Endothelial cell (in vitro differentiated cells): ENCODE measurements around the gene ZFHX3. TPM values are rescaled to one million over a fixed set of nuclear protein-coding genes. Genes with fewer than 3 reads are reported as not detected.
"Not testable (repeated sequence)": the region's sequence is repeated elsewhere in the genome, so short reads cannot be mapped to it uniquely, and the experiment has no call there.

Experiments used
- DNase-seq: peaks from one replicate; pipeline ENCODE4 v3.0.0; 2021; ENCODE audit warnings: low spot score
- H3K27ac Mint-ChIP-seq: one replicate; pipeline ENCODE4 v1.8.0; 2021; ENCODE audit warnings: mixed read lengths, inconsistent platforms; ENCODE audit not compliant: unreplicated experiment
- H3K27me3 Mint-ChIP-seq: one replicate; pipeline ENCODE4 v1.8.0; 2021; ENCODE audit warnings: mild to moderate bottlenecking, moderate library complexity, mixed read lengths, inconsistent platforms; ENCODE audit not compliant: unreplicated experiment
- H3K36me3 Mint-ChIP-seq: one replicate; pipeline ENCODE4 v1.8.0; 2021; ENCODE audit warnings: mild to moderate bottlenecking, low read depth, mixed read lengths, inconsistent platforms; ENCODE audit not compliant: unreplicated experiment
- H3K4me1 Mint-ChIP-seq: one replicate; pipeline ENCODE4 v1.8.0; 2021; ENCODE audit warnings: mild to moderate bottlenecking, mixed read lengths, inconsistent platforms; ENCODE audit not compliant: unreplicated experiment
- H3K4me3 Mint-ChIP-seq: one replicate; pipeline ENCODE4 v1.8.0; 2021; ENCODE audit warnings: mild to moderate bottlenecking, mixed read lengths, inconsistent platforms; ENCODE audit not compliant: unreplicated experiment
- H3K9me3 Mint-ChIP-seq: one replicate; pipeline ENCODE4 v1.8.0; 2021; ENCODE audit warnings: mixed read lengths, inconsistent platforms; ENCODE audit not compliant: unreplicated experiment
- total RNA-seq: library from RNA; stranded (reverse); fragmentation: NEBNext Ultra II Directional; extraction: Animal tissue kit (Norgen Biotek cat#: 25700); gene quantifications from one replicate; pipeline ENCODE4 v1.2.1, GENCODE V29; 2021; ENCODE audit not compliant: unreplicated experiment
- TF ChIP-seq, protein P1 (sequence below): fragments of 200-600 bp; sonication (generic); IDR thresholded peaks from one replicate; pipeline ENCODE4 v1.5.0; 2021; ENCODE audit warnings: antibody characterized with exemption; ENCODE audit not compliant: unreplicated experiment

ZFHX3 gene
- total RNA-seq, 1 donor from 2014 or later = 17.7 TPM

DNA sequence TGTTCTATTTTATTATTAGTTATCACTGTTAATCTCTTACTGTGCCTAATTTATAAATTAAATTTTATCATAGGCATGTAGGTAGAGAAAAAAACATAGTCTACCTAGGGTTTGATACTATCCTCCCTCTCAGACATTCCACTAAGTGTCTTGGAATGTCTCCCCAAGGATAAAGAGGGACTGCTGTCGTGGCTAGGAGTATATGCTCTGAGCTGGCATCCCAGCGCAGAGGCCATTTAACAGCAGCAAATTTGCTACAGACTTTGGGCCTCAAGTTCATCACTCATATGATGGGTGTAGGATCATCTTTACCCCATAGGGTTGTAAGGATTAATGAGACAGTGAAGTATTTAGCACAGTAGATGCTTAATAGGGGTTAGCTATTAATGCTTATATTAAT is 56.7 kb downstream of the ZFHX3 start:
- peaks cover 7% of the 10 kb centered on the region for H3K4me1 Mint-ChIP-seq
- TF ChIP-seq, protein P1, sequence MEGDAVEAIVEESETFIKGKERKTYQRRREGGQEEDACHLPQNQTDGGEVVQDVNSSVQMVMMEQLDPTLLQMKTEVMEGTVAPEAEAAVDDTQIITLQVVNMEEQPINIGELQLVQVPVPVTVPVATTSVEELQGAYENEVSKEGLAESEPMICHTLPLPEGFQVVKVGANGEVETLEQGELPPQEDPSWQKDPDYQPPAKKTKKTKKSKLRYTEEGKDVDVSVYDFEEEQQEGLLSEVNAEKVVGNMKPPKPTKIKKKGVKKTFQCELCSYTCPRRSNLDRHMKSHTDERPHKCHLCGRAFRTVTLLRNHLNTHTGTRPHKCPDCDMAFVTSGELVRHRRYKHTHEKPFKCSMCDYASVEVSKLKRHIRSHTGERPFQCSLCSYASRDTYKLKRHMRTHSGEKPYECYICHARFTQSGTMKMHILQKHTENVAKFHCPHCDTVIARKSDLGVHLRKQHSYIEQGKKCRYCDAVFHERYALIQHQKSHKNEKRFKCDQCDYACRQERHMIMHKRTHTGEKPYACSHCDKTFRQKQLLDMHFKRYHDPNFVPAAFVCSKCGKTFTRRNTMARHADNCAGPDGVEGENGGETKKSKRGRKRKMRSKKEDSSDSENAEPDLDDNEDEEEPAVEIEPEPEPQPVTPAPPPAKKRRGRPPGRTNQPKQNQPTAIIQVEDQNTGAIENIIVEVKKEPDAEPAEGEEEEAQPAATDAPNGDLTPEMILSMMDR = no peak
- no peak overlapping the region for H3K4me3 Mint-ChIP-seq
- H3K27ac Mint-ChIP-seq = no peak overlapping the region
- no peaks in the 10 kb centered on the region for H3K9me3 Mint-ChIP-seq
- no peak for DNase-seq
- H3K27me3 Mint-ChIP-seq = no peaks in the 10 kb centered on the region
- peaks cover 5% of the 10 kb centered on the region for H3K36me3 Mint-ChIP-seq

DNA sequence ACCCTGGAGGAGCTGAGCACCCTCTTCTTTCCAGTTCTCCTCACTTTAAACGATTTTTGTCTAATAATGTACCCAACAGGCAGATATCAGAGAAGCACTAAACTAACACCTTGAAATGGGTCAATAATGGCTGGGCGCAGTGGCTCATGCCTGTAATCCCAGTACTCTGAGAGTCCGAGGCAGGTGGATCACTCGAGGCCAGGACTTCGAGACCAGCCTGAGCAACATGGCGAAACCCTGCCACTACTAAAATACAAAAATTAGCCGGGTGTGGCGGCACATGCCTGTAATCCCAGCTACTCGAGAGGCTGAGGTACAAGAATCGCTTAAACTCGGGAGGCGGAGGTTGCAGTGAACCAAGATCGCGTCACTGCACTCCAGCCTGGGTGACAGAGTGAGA is 57.4 kb downstream of the ZFHX3 start:
- peaks cover 7% of the 10 kb centered on the region for H3K4me1 Mint-ChIP-seq
- no peak overlapping the region for H3K27ac Mint-ChIP-seq
- H3K4me3 Mint-ChIP-seq = no peak overlapping the region
- peaks cover 5% of the 10 kb centered on the region for H3K36me3 Mint-ChIP-seq
- no peak for DNase-seq
- TF ChIP-seq, protein P1 = no peak
- H3K9me3 Mint-ChIP-seq = no peaks in the 10 kb centered on the region
- no peaks in the 10 kb centered on the region for H3K27me3 Mint-ChIP-seq

DNA sequence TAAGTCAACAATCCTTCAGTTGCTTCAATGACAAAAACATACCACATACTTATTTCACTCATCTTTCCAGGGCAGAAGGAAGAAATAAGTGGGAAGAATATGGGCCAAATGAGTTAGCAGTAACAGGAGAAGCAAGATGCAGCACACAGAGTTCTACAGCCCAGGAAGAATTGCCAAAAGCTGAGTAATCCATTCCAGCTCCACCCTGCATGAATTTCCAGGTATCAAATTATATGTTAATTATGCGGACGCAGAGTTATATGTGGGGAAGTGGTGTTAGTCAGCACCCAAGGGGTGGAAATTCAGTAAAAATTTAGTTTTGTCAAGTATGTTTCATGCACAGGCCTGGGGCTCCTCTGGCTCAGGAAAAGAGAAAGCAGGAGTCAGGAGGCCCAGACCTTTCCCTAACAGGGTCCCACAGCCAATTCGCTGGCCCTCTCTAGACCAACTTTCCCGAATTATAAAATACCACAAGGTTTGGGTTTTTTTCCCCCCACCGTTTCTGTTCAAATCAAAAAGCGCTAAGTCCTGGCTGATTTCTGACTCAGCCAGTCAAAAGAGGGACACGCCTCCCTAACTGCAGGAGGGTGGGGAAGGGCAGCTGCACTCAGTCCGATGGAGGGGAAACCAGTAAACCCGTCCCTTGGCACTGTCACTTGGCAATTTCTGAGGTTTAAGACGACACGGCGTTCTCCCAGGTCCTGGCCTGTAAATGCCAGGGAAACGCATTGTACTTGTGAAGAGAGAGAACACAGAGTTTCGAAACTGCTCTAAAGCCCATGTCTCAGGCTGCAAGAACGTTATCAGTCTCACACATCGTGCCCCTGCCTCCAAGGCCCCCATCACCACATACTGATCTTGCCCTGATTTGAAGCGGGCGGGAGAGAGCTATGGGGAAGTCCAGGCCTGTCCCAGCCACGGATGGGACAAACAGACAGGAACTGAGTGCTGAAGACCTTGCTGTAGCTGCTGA is 58.1 kb downstream of the ZFHX3 start:
- Mint-ChIP-seq H3K27ac (no peak overlapping the region), H3K27me3 (no peaks in the 10 kb centered on the region), H3K36me3 (peaks cover 5% of the 10 kb centered on the region), H3K9me3 (no peaks in the 10 kb centered on the region), H3K4me1 (peaks cover 7% of the 10 kb centered on the region), H3K4me3 (no peak overlapping the region)
- DNase-seq = no peak
- TF ChIP-seq, protein P1 = no peak

DNA sequence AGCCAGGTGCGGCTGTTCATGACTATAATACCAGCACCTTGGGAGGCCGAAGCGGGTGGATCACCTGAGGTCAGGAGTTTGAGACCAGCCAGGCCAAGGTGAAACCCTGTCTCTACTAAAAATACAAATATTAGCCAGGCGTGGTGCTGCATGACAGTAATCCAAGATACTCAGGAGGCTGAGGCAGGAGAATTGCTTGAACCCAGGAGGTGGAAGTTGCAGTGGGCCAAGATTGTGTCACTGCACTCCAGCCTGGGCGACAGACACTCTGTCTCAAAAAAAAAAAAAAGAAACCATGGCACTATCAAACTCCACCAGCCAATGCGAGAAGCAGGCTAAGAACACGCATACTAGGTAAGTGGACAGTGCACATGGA is 58.7 kb downstream of the ZFHX3 start:
- H3K36me3 Mint-ChIP-seq, DNase-seq, H3K9me3 Mint-ChIP-seq, H3K27me3 Mint-ChIP-seq, H3K27ac Mint-ChIP-seq, H3K4me1 Mint-ChIP-seq, H3K4me3 Mint-ChIP-seq: not testable (repeated sequence)

DNA sequence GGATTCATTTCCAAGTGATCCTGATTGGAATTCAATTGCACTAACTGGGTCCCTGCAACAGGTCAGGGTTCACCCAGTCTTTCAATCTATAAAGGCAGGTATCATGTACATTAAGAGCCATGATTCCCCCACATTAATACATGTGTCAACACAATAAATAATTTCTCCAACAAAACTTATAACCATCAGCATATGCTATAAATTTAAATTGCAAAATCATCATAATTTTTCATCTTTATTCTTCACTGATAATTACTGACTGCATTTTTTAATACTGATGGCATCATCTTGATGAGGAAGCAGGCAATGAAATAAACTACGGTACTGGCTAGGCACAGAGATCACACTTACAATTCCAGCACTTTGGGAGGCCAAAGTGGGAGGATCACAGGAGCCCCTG is 59.4 kb downstream of the ZFHX3 start:
- no peak for DNase-seq
- TF ChIP-seq, protein P1 = no peak
- no peaks in the 10 kb centered on the region for H3K27me3 Mint-ChIP-seq
- H3K9me3 Mint-ChIP-seq = no peaks in the 10 kb centered on the region
- no peak overlapping the region for H3K27ac Mint-ChIP-seq
- no peaks in the 10 kb centered on the region for H3K36me3 Mint-ChIP-seq
- no peak overlapping the region for H3K4me3 Mint-ChIP-seq
- H3K4me1 Mint-ChIP-seq = peaks cover 6% of the 10 kb centered on the region
